Adrenal gland (tissue), 5 donors: ENCODE results near the gene ZBTB4.

Experiments
- POLR2A ChIP-seq, 2 donors: fragments of 450-650 bp; IDR thresholded peaks; one replicate each; pipeline ENCODE4 v1.6.1; 2017; ENCODE audit warnings: antibody characterized with exemption in 2 of 2, mild to moderate bottlenecking in 2 of 2, moderate library complexity in 1 of 2
- TF ChIP-seq, protein P1 (sequence below), 6 experiments: fragments of 450-650 bp in 4 of 6; fragments of 200-600 bp in 2 of 6; sonication (generic) in 1 of 6; IDR thresholded peaks; 1 replicate in 5 of 6; 2 replicates in 1 of 6; pipeline versions ENCODE4 v1.5.1 to v1.8.0; 2016 to 2021; ENCODE audit warnings: antibody characterized with exemption in 6 of 6, mild to moderate bottlenecking in 2 of 6, moderate library complexity in 1 of 6
- donor health status: DM: no; HTN: no; CAD: no.

- TF ChIP-seq, protein P1, sequence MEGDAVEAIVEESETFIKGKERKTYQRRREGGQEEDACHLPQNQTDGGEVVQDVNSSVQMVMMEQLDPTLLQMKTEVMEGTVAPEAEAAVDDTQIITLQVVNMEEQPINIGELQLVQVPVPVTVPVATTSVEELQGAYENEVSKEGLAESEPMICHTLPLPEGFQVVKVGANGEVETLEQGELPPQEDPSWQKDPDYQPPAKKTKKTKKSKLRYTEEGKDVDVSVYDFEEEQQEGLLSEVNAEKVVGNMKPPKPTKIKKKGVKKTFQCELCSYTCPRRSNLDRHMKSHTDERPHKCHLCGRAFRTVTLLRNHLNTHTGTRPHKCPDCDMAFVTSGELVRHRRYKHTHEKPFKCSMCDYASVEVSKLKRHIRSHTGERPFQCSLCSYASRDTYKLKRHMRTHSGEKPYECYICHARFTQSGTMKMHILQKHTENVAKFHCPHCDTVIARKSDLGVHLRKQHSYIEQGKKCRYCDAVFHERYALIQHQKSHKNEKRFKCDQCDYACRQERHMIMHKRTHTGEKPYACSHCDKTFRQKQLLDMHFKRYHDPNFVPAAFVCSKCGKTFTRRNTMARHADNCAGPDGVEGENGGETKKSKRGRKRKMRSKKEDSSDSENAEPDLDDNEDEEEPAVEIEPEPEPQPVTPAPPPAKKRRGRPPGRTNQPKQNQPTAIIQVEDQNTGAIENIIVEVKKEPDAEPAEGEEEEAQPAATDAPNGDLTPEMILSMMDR (IDR thresholded peaks at IDR 0.05), result no peak
- TF ChIP-seq POLR2A (IDR thresholded peaks at IDR 0.05), result no peak
These were observed 48.2 kb downstream of the ZBTB4 start for GRCh38 chr17:7431231-7431630.
